Common myeloid progenitor, CD34-positive (primary cell): ENCODE results near the gene AKTIP.

Experiments
- CTCF ChIA-PET: fragments of 350-600 bp; sonication (Branson Sonifier 250); formaldehyde crosslinking; loops from one replicate; lab custom pipeline; 2021; ENCODE audit warnings: antibody characterized with exemption; lab: Charles Lee
- POLR2A ChIA-PET: fragments of 350-600 bp; sonication (Branson Sonifier 250); formaldehyde crosslinking; loops from one replicate; lab custom pipeline; 2021; ENCODE audit warnings: antibody characterized with exemption; lab: Charles Lee
- DNase-seq, 3 donors: peaks; one replicate each; pipeline versions ENCODE4 v3.0.0 to v3.0.0-alpha.2; 2013
- H3K27ac ChIP-seq, 2 experiments: 1 replicate in 1 of 2; 2 replicates in 1 of 2; pipeline ENCODE4 v1.7.0; 2013; ENCODE audit warnings: inconsistent platforms in 2 of 2, low read length in 2 of 2, mild to moderate bottlenecking in 2 of 2, low read depth in 1 of 2, moderate library complexity in 1 of 2; ENCODE audit not compliant: severe bottlenecking in 2 of 2, insufficient read depth in 1 of 2, poor library complexity in 1 of 2
- H3K27me3 ChIP-seq, 5 experiments: replicated peaks in 2 of 5; 1 replicate in 3 of 5; 2 replicates in 2 of 5; pipeline versions ENCODE4 v1.6.1 to v1.7.0; 2013; ENCODE audit warnings: low read length in 4 of 5, mild to moderate bottlenecking in 2 of 5, moderate library complexity in 2 of 5, inconsistent platforms in 1 of 5; ENCODE audit not compliant: insufficient read depth in 5 of 5, control insufficient read depth in 4 of 5
- H3K36me3 ChIP-seq, 4 experiments: 1 replicate in 2 of 4; 2 replicates in 2 of 4; pipeline versions ENCODE4 v1.6.1 to v1.7.0; 2013; ENCODE audit warnings: low read length in 3 of 4, control low read depth in 1 of 4, mild to moderate bottlenecking in 1 of 4; ENCODE audit not compliant: control insufficient read depth in 4 of 4, insufficient read depth in 4 of 4
- H3K4me1 ChIP-seq, 4 experiments: 1 replicate in 3 of 4; 2 replicates in 1 of 4; pipeline versions ENCODE4 v1.6.1 to v1.7.1; 2013; ENCODE audit warnings: low read length in 3 of 4, mild to moderate bottlenecking in 3 of 4, control low read depth in 1 of 4, inconsistent platforms in 1 of 4, moderate library complexity in 1 of 4; ENCODE audit not compliant: control insufficient read depth in 4 of 4, insufficient read depth in 4 of 4; ENCODE audit errors: control extremely low read depth in 1 of 4
- H3K4me3 ChIP-seq, 7 experiments: 1 replicate in 4 of 7; 2 replicates in 3 of 7; pipeline versions ENCODE4 v1.5.1 to v1.7.0; 2013; ENCODE audit warnings: mild to moderate bottlenecking in 7 of 7, low read length in 6 of 7, moderate library complexity in 6 of 7, inconsistent platforms in 2 of 7, low read depth in 2 of 7, control low read depth in 1 of 7; ENCODE audit not compliant: insufficient read depth in 4 of 7, control insufficient read depth in 1 of 7; ENCODE audit errors: extremely low read depth in 1 of 7
- H3K9me3 ChIP-seq, 5 experiments: 1 replicate in 4 of 5; 2 replicates in 1 of 5; pipeline versions ENCODE4 v1.6.1 to v1.7.1; 2013; ENCODE audit warnings: low read length in 4 of 5, mild to moderate bottlenecking in 2 of 5, inconsistent platforms in 1 of 5, low read depth in 1 of 5, moderate library complexity in 1 of 5; ENCODE audit not compliant: control insufficient read depth in 4 of 5, insufficient read depth in 2 of 5; ENCODE audit errors: control extremely low read depth in 1 of 5
- WGBS: methylation state at CpG from one replicate; pipeline ENCODE4 v1.1.5; 2013; ENCODE audit not compliant: insufficient coverage; 5-methylcytosine and 5-hydroxymethylcytosine counted together

The AKTIP gene

DNA sequence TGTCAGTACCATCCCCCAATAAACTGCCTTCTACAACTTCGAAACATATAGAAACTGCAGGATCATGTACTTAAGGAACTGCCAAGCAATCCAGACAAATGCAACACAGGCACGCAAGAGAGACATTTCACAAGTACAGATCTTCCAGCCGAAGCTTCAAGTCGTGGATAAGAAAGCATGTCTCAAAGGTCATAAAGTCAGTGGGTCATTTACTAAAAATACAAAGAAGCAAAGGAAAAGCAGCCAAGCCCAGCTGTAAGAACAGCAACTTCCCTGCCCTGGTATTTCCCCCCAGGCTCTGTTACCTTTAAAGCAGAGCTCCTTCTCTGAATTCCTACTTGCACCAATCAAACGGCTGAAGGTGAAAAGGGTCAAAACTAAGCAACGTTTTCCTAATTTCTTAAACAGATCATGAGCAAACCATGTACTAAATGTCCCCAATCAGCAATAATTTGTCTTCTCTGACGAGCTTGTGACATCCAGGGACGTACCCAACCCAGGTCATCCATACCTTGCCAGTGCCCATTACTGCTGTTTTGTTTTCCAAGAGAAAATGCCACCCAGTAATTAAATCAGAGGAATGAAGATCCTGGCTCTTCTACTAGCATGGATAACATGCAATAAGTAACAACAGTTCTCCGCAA lies 1.7 kb downstream of the AKTIP start:
- CTCF ChIA-PET = no interaction called here
- POLR2A ChIA-PET = no interaction called here
- Histone ChIP-seq H3K36me3 (peaks cover 0 to 14% (median 4%) of the 10 kb centered on the region in 4 experiments), H3K4me1 (peaks cover 2 to 22% (median 15%) of the 10 kb centered on the region in 4 experiments), H3K4me3 (no peak overlapping the region), H3K27me3 (peaks cover 0 to 12% (median 8%) of the 10 kb centered on the region in 5 experiments), H3K27ac (no peak overlapping the region), H3K9me3 (no peaks in the 10 kb centered on the region)
- no peak for DNase-seq
- WGBS = 92% methylated on average over 7 of the region's 9 CpGs

DNA sequence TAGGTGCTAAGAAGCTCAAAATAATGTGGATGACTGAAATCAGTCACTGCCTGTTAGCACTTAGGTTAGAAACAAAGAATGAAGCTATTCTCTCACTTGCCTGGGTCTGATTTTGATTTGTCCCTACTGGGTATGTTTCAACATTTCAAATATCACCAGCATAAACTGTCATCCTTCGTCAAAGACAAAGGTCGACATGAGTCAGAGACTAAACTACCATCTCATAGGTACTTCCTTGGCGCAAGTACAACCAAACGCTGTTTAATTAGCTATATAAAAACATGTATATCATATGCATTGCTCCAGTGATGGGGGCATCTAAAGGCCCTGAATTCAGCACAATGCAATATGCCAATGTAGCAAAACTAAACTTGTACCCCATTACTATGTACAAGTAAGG lies 4.0 kb downstream of the AKTIP start:
- no peak overlapping the region for H3K27ac ChIP-seq
- DNase-seq = no peak
- H3K4me1 ChIP-seq = peaks cover 2 to 16% (median 10%) of the 10 kb centered on the region in 4 experiments
- POLR2A ChIA-PET = no interaction called here
- WGBS = no CpG with 5 or more reads among the region's 4 CpGs
- H3K4me3 ChIP-seq = no peak overlapping the region
- peaks cover 11 to 37% (median 21%) of the 10 kb centered on the region in 4 experiments for H3K36me3 ChIP-seq
- CTCF ChIA-PET = interaction anchor here (0.9 to 1.1 kb wide), 2 partner anchors 282 to 874 kb away, joined by 3 read pairs; no protein-coding TSS in a partner anchor
- H3K27me3 ChIP-seq = peaks cover 0 to 10% (median 6%) of the 10 kb centered on the region in 5 experiments
- H3K9me3 ChIP-seq = no peaks in the 10 kb centered on the region

DNA sequence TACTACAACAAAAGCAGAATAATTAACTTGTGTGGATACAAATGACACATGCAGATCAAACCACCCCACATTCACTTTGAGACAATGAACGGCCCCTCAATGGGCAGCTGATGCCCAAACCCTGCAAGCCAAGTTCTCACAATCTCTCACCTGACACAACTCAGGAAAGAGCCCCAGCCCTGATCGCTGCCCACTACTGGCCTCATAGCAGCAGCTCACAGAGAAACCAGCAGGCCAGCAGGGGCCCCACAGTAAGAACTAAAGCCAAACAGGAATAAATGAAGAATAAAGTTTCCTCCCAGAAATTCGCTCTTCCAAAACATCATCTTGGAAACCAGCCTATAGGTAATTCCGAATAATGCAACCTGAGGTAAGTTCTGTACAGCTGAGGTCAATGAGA lies 7.7 kb downstream of the AKTIP start:
- peaks cover 18 to 66% (median 35%) of the 10 kb centered on the region in 4 experiments for H3K36me3 ChIP-seq
- H3K4me3 ChIP-seq = no peak overlapping the region
- ChIA-PET CTCF (no interaction called here), POLR2A (no interaction called here)
- no peak overlapping the region for H3K27ac ChIP-seq
- no peaks in the 10 kb centered on the region for H3K4me1 ChIP-seq
- no peak for DNase-seq
- WGBS = 100% methylated on average over 2 of the region's 4 CpGs
- no peaks in the 10 kb centered on the region for H3K27me3 ChIP-seq
- H3K9me3 ChIP-seq = no peaks in the 10 kb centered on the region

DNA sequence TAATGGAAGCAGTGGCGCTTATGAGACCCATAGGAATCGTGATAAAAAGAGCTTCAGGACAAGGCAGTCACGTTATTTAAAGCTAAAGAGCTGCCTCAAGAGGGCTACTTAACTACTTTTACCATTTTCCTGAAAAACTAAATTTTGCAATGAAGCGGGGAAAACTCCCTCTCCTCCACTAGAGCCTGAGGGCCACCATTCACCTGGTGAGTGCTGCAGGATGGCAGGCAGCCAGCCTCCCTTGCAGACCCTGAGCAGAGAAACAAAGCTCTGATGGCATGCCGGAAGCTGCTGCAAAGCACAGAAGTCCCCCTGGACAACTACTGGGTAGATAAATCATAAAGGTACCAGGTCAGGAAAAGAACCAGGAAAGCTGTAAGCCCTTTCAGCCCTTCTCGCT lies 8.4 kb downstream of the AKTIP start:
- no peak for DNase-seq
- ChIA-PET POLR2A (no interaction called here), CTCF (interaction anchor here (1.2 kb wide), 1 partner anchor 10 kb away, joined by 3 read pairs; no protein-coding TSS in a partner anchor)
- Histone ChIP-seq H3K4me1 (no peaks in the 10 kb centered on the region), H3K36me3 (peaks cover 18 to 73% (median 38%) of the 10 kb centered on the region in 4 experiments), H3K27ac (no peak overlapping the region), H3K27me3 (no peaks in the 10 kb centered on the region), H3K4me3 (no peak overlapping the region), H3K9me3 (no peaks in the 10 kb centered on the region)
- WGBS = 98% methylated on average over 6 of the region's 6 CpGs

DNA sequence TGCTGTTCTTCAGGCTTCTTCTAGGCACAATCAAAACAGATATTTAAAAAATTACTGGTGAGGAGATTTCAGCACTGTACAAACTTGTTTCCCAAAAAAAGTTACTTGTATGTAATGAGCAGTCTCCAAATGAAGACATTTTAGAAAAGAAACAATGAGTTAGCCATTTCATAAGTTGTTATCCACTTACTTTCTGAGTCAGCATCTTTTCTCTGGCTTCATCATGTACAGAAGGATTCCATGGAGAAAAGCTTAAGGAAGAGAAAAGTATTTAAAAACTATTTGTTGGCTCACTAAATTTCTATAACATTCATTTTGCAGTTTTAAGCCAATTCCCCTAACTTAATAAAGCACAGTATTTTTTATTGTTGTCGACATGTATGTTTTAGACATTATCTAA lies 10.5 kb downstream of the AKTIP start:
- Histone ChIP-seq H3K4me1 (no peaks in the 10 kb centered on the region), H3K36me3 (peaks cover 21 to 83% (median 44%) of the 10 kb centered on the region in 4 experiments), H3K27me3 (no peaks in the 10 kb centered on the region), H3K9me3 (no peaks in the 10 kb centered on the region), H3K4me3 (no peak overlapping the region), H3K27ac (no peak overlapping the region)
- WGBS = no CpG with 5 or more reads among the region's 1 CpG
- POLR2A ChIA-PET = no interaction called here
- CTCF ChIA-PET = interaction anchor here (0.6 to 1.3 kb wide), 2 partner anchors 23 to 76 kb away, joined by 3 read pairs; no protein-coding TSS in a partner anchor
- DNase-seq = no peak

DNA sequence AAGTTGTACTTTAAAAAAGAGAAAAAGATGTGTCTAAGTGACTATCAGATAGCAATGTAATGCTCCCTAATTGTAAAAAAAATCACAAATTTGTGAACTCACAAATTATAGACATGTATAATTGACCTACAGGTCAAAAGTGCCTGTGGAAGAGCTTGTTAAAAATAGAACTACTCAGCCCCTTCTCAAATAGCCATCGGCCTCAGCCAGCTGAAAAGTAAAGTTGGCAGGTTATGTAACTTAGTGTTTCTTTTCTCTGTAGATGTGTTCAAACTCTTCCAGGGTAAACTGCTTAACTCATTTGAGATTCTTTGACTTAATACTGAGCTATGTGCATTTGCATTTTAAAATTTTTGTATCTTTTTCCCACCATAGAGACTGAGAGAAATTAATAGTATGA lies 13.3 kb downstream of the AKTIP start:
- no CpG with 5 or more reads among the region's 1 CpG for WGBS
- Histone ChIP-seq H3K4me3 (no peak overlapping the region), H3K27me3 (no peaks in the 10 kb centered on the region), H3K27ac (no peak overlapping the region), H3K36me3 (peaks cover 25 to 84% (median 44%) of the 10 kb centered on the region in 4 experiments), H3K9me3 (peaks cover 0 to 17% (median 0%) of the 10 kb centered on the region in 5 experiments), H3K4me1 (no peaks in the 10 kb centered on the region)
- CTCF ChIA-PET = no interaction called here
- no peak for DNase-seq
- POLR2A ChIA-PET = no interaction called here

DNA sequence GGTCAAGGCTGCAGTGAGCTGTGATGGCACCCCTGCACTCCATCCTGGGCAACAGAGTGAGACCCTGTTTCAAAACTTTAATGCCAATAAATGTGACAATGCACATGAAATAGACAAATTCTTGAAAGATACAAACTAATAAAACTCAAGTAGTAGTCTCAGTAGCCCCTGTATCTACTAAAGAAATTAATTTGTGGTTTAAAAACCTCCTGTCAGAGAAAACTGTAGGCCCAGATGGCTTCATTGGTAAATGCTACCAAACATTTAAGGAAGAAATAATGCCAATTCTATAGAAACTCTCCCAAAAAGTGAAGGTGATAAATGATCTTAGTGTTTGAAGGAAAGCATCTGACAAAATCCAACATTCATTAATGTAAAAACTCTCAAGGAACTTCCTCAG lies 16.8 kb downstream of the AKTIP start:
- Histone ChIP-seq H3K36me3 (peaks cover 37 to 90% (median 52%) of the 10 kb centered on the region in 4 experiments), H3K4me3 (no peak overlapping the region)
- CTCF ChIA-PET = interaction anchor here (1.2 kb wide), 1 partner anchor 10 kb away, joined by 3 read pairs; no protein-coding TSS in a partner anchor

More for the DNA sequence above, 16.8 kb downstream of the AKTIP start:
- peaks cover 0 to 8% (median 1%) of the 10 kb centered on the region in 4 experiments for H3K4me1 ChIP-seq
- no peaks in the 10 kb centered on the region for H3K27me3 ChIP-seq
- POLR2A ChIA-PET = no interaction called here
- peak in 1 of 3 donors; percentile 21 for DNase-seq
- H3K9me3 ChIP-seq = peaks cover 0 to 17% (median 0%) of the 10 kb centered on the region in 5 experiments
- H3K27ac ChIP-seq = no peak overlapping the region
